HepG2 (cell line): ENCODE data around the gene LYZ. TPM values are rescaled to one million over a fixed set of nuclear protein-coding genes. Genes with fewer than 3 reads are reported as not detected.

ENCODE experiments used
- GABPB1 ChIP-seq: IDR thresholded peaks from 2 replicates; pipeline ENCODE4 v1.6.1; 2016; ENCODE audit warnings: mild to moderate bottlenecking, missing genetic modification reagents, moderate library complexity, missing compliant biosample characterization
- GTF3A ChIP-seq: sonication (generic); formaldehyde crosslinking; conservative IDR thresholded peaks from 2 replicates; pipeline ENCODE4 v1.4.0; 2020; ENCODE audit warnings: mild to moderate bottlenecking, missing genetic modification reagents
- ISL2 ChIP-seq: sonication (generic); formaldehyde crosslinking; IDR thresholded peaks from 2 replicates; pipeline ENCODE4 v1.5.0; 2020; ENCODE audit warnings: missing genetic modification reagents
- MAF1 ChIP-seq: sonication (generic); formaldehyde crosslinking; IDR thresholded peaks from 2 replicates; pipeline ENCODE4 v1.5.0; 2020; ENCODE audit warnings: missing genetic modification reagents, borderline replicate concordance
- NFYC ChIP-seq: IDR thresholded peaks from 2 replicates; pipeline ENCODE4 v1.6.1; 2016; ENCODE audit warnings: missing genetic modification reagents, missing compliant biosample characterization
- PLRG1 ChIP-seq: fragments of 450-650 bp; conservative IDR thresholded peaks from 2 replicates; pipeline ENCODE4 v1.6.1; 2016
- POLR2G ChIP-seq: fragments of 200-400 bp; formaldehyde crosslinking; IDR thresholded peaks from 2 replicates; pipeline ENCODE4 v1.6.1; 2018; ENCODE audit warnings: mild to moderate bottlenecking, low read depth, low read length, moderate library complexity
- REXO4 ChIP-seq: sonication (generic); formaldehyde crosslinking; IDR thresholded peaks from 2 replicates; pipeline ENCODE4 v1.8.0; 2022; ENCODE audit warnings: missing genetic modification reagents, mild to moderate bottlenecking, borderline replicate concordance
- RFXAP ChIP-seq: sonication (generic); formaldehyde crosslinking; IDR thresholded peaks from 2 replicates; pipeline ENCODE4 v1.4.0; 2020; ENCODE audit warnings: missing genetic modification reagents, borderline replicate concordance
- SRSF9 ChIP-seq: fragments of 200-400 bp; formaldehyde crosslinking; IDR thresholded peaks from 2 replicates; pipeline ENCODE4 v1.6.1; 2018; ENCODE audit warnings: borderline replicate concordance, mild to moderate bottlenecking, low read depth, low read length; ENCODE audit not compliant: insufficient read depth, poor library complexity, severe bottlenecking
- ZBTB3 ChIP-seq: sonication (generic); formaldehyde crosslinking; IDR thresholded peaks from 2 replicates; pipeline ENCODE4 v1.4.0; 2020; ENCODE audit warnings: low read depth, mild to moderate bottlenecking, moderate library complexity, missing genetic modification reagents, borderline replicate concordance
- ZFX ChIP-seq: sonication (generic); formaldehyde crosslinking; IDR thresholded peaks from 2 replicates; pipeline ENCODE4 v1.4.0; 2020; ENCODE audit warnings: mild to moderate bottlenecking, low read depth, missing genetic modification reagents, moderate library complexity
- ZNF224 ChIP-seq: sonication (generic); formaldehyde crosslinking; IDR thresholded peaks from 2 replicates; pipeline ENCODE4 v1.5.0; 2020; ENCODE audit warnings: mild to moderate bottlenecking, missing genetic modification reagents
- ZSCAN22 ChIP-seq: sonication (generic); formaldehyde crosslinking; IDR thresholded peaks from 2 replicates; pipeline ENCODE4 v1.4.0; 2020; ENCODE audit warnings: mild to moderate bottlenecking, missing genetic modification reagents
- polyA plus RNA-seq, 8 experiments: library from polyadenylated mRNA; depleted of rRNA in 3 of 8; stranded (reverse) in 7 of 8; unstranded in 1 of 8; fragments of >200 nt; fragmentation: Illumina TruSeq in 4 of 8; extraction: Trizol in 4 of 8; gene quantifications; 2 replicates each; pipeline versions ENCODE4 v1.2.1 to v1.2.3, GENCODE V29; 2011 to 2016; ENCODE audit warnings: low read depth in 4 of 8, missing spikeins in 1 of 8, mixed read lengths in 1 of 8; ENCODE audit not compliant: insufficient read depth in 1 of 8
- total RNA-seq, 5 experiments: library from RNA; depleted of rRNA; stranded (reverse); fragments of >200 nt; fragmentation: Illumina TruSeq; extraction: Trizol; gene quantifications; 2 replicates each; pipeline ENCODE4 v1.2.3, GENCODE V29; 2016; ENCODE audit warnings: low read depth in 1 of 5
- TF ChIP-seq, protein P1 (sequence below), 2 experiments: sonication (generic) in 1 of 2; formaldehyde crosslinking in 1 of 2; IDR thresholded peaks; 2 replicates each; pipeline versions ENCODE4 v1.6.1 to v1.9.0; 2014 to 2022; ENCODE audit warnings: antibody characterized with exemption in 1 of 2, borderline replicate concordance in 1 of 2, inconsistent platforms in 1 of 2, low read depth in 1 of 2, missing genetic modification reagents in 1 of 2
- TF ChIP-seq, protein P2 (sequence below): sonication (generic); formaldehyde crosslinking; IDR thresholded peaks from 2 replicates; pipeline ENCODE4 v1.4.0; 2020; ENCODE audit warnings: missing genetic modification reagents
- TF ChIP-seq, protein P3 (sequence below): fragments of 450-650 bp; IDR thresholded peaks from 2 replicates; pipeline ENCODE4 v1.6.1; 2016

The LYZ gene
- total and polyA plus RNA-seq, 2 of the 13 experiments (the other 11 are each of a cell fraction or from before 2014, with no cell fraction given): 1,788 to 2,054 TPM

DNA sequence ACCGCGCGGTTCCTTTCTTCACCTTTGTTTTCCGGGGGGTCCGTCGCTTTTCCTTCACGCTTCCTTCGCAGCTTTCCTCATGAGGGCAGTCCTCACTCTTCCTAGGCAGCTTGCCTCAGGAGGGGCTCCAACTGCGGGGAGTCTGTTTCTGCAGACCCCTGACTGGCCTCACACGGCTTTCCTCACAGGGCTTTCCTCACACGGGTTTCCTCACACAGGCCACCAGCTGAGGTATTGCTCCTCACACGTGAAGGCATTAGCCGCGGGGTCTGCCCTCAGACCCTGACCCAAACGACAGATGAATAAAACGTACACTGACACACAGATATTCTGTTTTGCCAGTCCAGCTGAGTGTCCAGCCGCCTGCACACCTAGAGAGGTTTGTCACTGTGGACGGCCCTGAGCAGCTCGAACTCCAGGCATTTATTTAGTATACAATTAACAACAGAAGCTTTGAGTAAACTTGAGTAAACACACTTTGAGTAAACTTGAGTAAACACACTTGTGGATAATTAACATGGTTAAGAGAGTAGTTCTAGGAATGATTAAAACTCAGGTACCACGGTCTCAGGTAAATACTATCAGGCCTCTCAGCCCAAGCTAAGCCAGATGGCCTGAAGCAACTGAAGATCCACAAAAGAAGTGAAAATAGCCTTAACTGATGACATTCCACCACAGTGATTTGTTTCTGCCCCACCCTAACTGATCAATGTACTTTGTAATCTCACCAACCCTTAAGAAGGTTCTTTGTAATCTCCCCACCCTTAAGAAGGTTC lies 16.1 kb upstream of the LYZ start (continued):
- TF ChIP-seq, protein P1, sequence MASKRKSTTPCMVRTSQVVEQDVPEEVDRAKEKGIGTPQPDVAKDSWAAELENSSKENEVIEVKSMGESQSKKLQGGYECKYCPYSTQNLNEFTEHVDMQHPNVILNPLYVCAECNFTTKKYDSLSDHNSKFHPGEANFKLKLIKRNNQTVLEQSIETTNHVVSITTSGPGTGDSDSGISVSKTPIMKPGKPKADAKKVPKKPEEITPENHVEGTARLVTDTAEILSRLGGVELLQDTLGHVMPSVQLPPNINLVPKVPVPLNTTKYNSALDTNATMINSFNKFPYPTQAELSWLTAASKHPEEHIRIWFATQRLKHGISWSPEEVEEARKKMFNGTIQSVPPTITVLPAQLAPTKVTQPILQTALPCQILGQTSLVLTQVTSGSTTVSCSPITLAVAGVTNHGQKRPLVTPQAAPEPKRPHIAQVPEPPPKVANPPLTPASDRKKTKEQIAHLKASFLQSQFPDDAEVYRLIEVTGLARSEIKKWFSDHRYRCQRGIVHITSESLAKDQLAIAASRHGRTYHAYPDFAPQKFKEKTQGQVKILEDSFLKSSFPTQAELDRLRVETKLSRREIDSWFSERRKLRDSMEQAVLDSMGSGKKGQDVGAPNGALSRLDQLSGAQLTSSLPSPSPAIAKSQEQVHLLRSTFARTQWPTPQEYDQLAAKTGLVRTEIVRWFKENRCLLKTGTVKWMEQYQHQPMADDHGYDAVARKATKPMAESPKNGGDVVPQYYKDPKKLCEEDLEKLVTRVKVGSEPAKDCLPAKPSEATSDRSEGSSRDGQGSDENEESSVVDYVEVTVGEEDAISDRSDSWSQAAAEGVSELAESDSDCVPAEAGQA (IDR thresholded peaks at IDR 0.05; ENCODE audit: low read depth): no peak
- TF ChIP-seq, protein P1 (CRISPR knock-in tag; IDR thresholded peaks at IDR 0.05; ENCODE audit: borderline replicate concordance): 0 out of 2 replicates have a peak, but pooled peaks have one; percentile 26
- TF ChIP-seq POLR2G: peak; percentile 79
- 0 out of 2 replicates have a peak, but pooled peaks have one; percentile 43 for TF ChIP-seq ZNF224 (CRISPR knock-in tag)
- TF ChIP-seq PLRG1: no peak
- TF ChIP-seq MAF1 (CRISPR knock-in tag): 0 out of 2 replicates have a peak, but pooled peaks have one; percentile 22
- no peak for TF ChIP-seq REXO4 (CRISPR knock-in tag)
- 0 out of 2 replicates have a peak, but pooled peaks have one; percentile 44 for TF ChIP-seq ISL2 (CRISPR knock-in tag)
- no peak for TF ChIP-seq GTF3A
- TF ChIP-seq, protein P2, sequence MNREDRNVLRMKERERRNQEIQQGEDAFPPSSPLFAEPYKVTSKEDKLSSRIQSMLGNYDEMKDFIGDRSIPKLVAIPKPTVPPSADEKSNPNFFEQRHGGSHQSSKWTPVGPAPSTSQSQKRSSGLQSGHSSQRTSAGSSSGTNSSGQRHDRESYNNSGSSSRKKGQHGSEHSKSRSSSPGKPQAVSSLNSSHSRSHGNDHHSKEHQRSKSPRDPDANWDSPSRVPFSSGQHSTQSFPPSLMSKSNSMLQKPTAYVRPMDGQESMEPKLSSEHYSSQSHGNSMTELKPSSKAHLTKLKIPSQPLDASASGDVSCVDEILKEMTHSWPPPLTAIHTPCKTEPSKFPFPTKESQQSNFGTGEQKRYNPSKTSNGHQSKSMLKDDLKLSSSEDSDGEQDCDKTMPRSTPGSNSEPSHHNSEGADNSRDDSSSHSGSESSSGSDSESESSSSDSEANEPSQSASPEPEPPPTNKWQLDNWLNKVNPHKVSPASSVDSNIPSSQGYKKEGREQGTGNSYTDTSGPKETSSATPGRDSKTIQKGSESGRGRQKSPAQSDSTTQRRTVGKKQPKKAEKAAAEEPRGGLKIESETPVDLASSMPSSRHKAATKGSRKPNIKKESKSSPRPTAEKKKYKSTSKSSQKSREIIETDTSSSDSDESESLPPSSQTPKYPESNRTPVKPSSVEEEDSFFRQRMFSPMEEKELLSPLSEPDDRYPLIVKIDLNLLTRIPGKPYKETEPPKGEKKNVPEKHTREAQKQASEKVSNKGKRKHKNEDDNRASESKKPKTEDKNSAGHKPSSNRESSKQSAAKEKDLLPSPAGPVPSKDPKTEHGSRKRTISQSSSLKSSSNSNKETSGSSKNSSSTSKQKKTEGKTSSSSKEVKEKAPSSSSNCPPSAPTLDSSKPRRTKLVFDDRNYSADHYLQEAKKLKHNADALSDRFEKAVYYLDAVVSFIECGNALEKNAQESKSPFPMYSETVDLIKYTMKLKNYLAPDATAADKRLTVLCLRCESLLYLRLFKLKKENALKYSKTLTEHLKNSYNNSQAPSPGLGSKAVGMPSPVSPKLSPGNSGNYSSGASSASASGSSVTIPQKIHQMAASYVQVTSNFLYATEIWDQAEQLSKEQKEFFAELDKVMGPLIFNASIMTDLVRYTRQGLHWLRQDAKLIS (CRISPR knock-in tag): peak; percentile 90
- TF ChIP-seq SRSF9: no peak
- TF ChIP-seq, protein P3, sequence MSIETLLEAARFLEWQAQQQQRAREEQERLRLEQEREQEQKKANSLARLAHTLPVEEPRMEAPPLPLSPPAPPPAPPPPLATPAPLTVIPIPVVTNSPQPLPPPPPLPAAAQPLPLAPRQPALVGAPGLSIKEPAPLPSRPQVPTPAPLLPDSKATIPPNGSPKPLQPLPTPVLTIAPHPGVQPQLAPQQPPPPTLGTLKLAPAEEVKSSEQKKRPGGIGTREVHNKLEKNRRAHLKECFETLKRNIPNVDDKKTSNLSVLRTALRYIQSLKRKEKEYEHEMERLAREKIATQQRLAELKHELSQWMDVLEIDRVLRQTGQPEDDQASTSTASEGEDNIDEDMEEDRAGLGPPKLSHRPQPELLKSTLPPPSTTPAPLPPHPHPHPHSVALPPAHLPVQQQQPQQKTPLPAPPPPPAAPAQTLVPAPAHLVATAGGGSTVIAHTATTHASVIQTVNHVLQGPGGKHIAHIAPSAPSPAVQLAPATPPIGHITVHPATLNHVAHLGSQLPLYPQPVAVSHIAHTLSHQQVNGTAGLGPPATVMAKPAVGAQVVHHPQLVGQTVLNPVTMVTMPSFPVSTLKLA: no peak
- TF ChIP-seq ZBTB3: 0 out of 2 replicates have a peak, but pooled peaks have one; percentile 7
- TF ChIP-seq GABPB1 (CRISPR knock-in tag): no peak
- TF ChIP-seq RFXAP (CRISPR knock-in tag): 0 out of 2 replicates have a peak, but pooled peaks have one; percentile 55
- 0 out of 2 replicates have a peak, but pooled peaks have one; percentile 9 for TF ChIP-seq ZSCAN22 (CRISPR knock-in tag)
- peak; percentile 33; the same call in 1 of the 2 replicates for TF ChIP-seq ZFX (CRISPR knock-in tag)
- TF ChIP-seq NFYC (CRISPR knock-in tag): no peak
